Stimulated activated CD8-positive, alpha-beta memory T cell treated with anti-CD3 and anti-CD28 coated beads, Interleukin-12 subunit alpha, Interleukin-12 subunit beta, amount 100 ng/mL, for 4 hours (primary cell): ENCODE data around the gene GFPT1.
A peak's percentile ranks its signal among the peaks of the same experiment; 100 is the strongest.
"Not testable (repeated sequence)": the region's sequence is repeated elsewhere in the genome, so short reads cannot be mapped to it uniquely, and the experiment has no call there.

Experiments
- DNase-seq: peaks from one replicate; pipeline ENCODE4 v3.0.0-alpha.2; 2020; ENCODE audit warnings: low read depth

The GFPT1 gene

DNA sequence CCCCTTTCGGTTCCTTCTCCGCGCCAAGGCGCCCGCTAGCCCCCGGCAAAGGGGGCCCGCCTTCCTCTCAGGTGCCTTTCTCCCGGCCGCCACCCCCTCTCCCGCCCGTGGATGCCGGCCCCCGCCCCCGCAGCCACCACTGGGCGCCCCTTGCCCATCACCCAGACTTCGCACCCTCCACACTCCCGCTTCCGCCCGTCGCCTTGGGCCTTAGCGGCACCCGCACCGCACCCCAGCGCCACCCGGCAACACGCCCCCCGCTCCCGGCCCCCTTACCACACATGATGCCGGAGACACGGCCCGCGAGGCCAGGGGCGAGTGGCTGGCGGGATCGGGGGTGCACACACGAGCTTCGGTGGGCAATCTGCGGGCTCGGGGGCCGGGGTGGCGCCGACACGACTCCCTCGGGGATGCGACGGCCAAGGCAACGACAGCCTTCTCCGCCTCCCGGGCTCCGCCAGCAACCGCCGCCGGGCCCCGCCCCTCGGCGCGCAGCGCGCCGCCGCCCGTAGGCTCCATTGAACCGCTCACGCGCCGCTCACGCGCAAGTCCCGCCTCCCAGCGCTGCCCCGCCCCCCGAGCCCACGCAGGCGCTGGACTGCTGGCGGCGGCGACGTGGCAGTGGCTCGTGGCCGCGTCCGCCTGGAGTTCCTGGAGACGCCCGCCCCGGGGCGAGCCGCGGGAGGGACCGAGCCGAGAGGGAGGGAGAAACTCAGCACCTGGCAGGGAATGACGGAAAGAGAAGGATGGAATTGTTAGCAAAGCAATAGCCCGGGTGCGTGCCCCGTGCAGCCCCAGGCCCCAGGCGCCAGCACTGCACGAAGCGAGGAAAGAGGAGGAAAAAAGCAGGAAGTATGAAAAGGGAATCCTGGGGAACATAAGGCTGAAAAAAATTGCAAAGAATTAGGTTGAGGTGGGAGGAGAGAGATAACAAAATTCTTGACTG is at the start of gene GFPT1:
TSS of gene GFPT1 (minus strand) at position 439 of the 946 bp plus-strand sequence. CDS start at position 283, 156 bp downstream.
- DNase-seq, result peak; percentile 89

DNA sequence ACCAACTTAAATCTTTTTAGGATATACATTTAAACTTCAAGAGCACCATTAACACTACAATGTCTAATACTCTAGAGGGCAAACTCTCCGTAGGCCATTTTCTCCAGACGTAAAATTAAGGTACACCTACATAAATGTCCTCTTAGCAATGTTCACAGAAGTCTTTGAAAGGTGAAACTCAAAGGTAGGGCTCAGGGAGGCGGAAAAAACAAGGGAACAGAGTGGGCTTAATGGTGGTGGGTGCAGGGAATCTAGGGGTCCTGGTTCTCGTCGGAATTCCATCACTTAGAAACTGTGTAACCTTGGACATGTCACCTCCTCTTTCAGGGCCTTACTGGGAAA is 49.5 kb upstream of the GFPT1 start:
- DNase-seq, result no peak

GRCh38 chr2:69434753-69435152 is 47.7 kb upstream of the GFPT1 start:
- DNase-seq, result no peak

- DNase-seq, result no peak
Observed at GRCh38 chr2:69429491-69430183, 42.6 kb upstream of the GFPT1 start.

GRCh38 chr2:69428981-69429380 is 42.0 kb upstream of the GFPT1 start:
- DNase-seq, result no peak

- DNase-seq, result no peak
Observed at GRCh38 chr2:69424419-69424818, 37.4 kb upstream of the GFPT1 start.

DNA sequence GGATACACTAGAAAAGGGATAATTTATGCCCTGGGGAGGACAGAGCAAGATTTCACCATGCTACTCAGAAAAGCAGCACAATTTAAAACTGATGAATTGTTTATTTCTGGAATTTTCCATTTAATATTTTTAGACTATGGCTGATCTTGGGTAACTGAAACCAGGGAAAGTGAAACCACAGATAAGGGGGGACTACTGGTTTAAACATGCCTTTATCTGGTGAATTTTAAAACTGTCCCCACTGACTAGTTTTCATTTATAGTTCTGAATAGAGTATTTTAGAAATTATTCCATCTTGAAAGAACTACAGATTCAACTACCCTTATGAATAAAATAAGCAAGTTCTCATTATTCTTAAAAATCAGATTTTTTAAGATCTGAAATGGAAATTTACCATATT is 35.2 kb upstream of the GFPT1 start:
- no peak for DNase-seq

GRCh38 chr2:69419111-69419510 is 32.1 kb upstream of the GFPT1 start:
- DNase-seq, result not testable (repeated sequence)

DNA sequence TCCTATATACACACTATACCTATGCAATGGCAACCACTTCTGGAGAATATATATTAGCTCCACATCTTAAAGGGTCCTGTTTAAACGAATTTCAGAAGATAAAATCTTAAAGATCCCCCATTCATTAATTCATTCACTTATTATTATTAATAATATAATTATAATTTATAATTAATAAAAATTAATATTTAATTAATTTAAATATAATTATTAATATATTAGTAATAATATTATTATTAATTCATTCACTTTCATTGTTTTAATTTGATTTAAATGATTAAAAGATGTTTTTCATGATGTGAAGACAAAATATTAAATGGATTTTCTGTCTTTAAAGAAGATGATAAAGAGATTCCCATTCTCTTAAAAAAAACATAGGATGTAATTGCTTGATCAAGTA is 29.1 kb upstream of the GFPT1 start:
- no peak for DNase-seq

DNA sequence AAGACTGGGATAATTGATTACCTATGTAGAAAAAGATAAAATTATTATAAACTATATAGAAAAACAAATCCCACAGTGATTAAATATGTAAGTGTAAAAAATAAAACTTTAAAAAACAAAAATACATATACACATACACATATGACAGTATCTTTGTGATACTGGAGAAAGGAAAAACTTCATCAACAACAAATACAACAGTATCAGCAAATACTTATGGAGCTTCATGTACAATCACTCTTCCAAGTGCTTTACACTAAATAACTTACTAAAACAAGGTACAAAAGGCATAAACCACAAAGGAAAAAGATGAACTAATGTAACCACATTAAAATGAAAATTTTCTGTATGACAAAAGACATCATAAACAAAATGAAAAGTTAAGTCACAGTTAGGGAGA is 24.1 kb upstream of the GFPT1 start:
- DNase-seq, result no peak

DNA sequence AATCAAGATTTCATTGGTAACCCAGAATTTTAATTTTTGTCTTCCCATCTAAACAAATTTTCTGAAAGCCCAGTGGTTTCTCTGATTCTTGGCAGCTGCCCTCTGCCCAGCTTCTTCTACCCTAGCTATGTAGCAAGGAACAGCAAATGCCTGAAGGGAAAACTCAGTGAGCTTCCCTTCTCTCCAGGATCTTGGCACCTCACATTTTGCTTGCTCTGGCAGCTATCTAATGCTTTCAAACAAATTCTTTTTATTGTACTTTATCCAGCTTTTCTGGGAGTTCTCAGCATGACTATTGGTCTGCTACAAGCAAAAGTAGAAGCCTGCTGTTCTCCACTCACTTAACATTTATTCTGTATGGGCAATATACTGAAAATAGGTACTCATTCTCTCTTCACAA is 18.3 kb upstream of the GFPT1 start:
- no peak for DNase-seq

- no peak for DNase-seq
Observed at GRCh38 chr2:69400121-69400520, 13.1 kb upstream of the GFPT1 start.

GRCh38 chr2:69397234-69397633 is 10.2 kb upstream of the GFPT1 start:
- DNase-seq, result no peak

GRCh38 chr2:69395866-69396265 is 8.8 kb upstream of the GFPT1 start:
- DNase-seq, result no peak

DNA sequence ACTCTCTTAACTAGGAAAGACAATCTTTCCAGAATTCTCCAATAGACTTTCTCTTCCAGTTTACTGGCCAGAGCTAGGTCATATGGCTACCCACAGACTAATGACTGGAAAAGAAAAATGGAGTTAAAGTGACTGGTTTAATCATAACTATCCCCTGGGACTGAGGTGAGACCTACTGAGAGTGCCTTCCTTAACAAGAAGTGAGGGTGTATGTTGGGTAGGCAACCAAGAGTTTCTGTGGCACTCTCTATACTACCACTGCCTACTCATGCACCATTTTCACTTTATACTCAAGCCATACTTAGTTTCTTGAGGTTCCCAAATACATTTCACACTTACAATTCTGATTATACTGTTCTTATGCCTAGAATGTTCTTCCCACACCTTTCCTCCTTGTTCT is 6.9 kb upstream of the GFPT1 start:
- no peak for DNase-seq

- DNase-seq, result no peak
Observed at GRCh38 chr2:69390471-69390870, 3.4 kb upstream of the GFPT1 start.

DNA sequence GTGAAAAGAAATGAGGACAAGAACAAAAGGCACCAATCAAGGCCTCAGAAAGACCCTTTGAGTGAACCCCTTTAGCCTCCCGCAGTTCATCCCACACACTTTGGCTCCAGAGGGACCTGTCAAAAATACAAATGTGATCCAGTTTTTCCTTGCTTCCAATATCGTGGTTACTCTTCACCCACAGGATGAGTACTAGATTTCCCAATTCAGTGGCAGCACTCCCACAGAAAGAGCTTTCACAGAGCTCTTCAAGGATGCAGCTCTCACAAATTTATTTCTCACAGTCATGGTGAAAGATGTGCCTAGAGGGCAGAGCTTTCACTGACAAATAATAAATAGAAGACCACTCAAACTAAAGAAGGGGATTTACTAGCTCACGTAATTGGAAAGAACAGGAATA is 3.0 kb upstream of the GFPT1 start:
- DNase-seq, result no peak

- DNase-seq, result no peak
Observed at GRCh38 chr2:69389271-69389670, 2.2 kb upstream of the GFPT1 start.

GRCh38 chr2:69387770-69388481 is 899 bp upstream of the GFPT1 start:
- DNase-seq, result no peak

GRCh38 chr2:69386360-69386759 is 667 bp downstream of the GFPT1 start:
- DNase-seq, result no peak

GRCh38 chr2:69385443-69386151 is 1.4 kb downstream of the GFPT1 start:
- no peak for DNase-seq

DNA sequence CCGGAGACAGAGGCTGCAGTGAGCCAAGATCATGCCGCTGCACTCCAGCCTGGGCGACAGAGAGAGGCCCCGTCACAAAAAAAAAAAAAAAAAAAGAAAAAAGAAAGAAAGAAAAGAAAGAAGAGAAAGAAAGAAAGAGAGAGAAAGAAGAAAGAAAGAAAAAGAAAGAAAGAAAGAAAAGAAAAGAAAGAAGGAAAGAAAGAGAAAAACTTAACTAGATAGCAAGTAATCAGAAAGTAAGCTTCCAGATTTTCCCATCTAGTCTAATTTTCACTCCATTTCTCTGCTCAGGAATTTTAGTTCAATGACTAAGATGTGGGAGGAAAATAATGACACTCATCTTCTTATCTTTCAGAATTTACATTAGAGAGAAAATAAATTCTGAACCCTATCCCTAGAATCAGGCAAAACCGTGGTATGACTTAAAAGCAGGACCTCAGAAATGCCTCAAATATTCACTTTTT is 2.4 kb downstream of the GFPT1 start:
- DNase-seq, result no peak
